ENCODE data around the gene ASCC1.
"Not testable (repeated sequence)": the region's sequence is repeated elsewhere in the genome, so short reads cannot be mapped to it uniquely, and the experiment has no call there.

GRCh38 chr10:72211832-72212231 lies 4.2 kb downstream of the ASCC1 start:
- not testable (repeated sequence) for TF ChIP-seq CTCF (IDR thresholded peaks at IDR 0.05; ENCODE audit: insufficient read depth, low read length, poor library complexity, severe bottlenecking); EZH2phosphoT487 (conservative IDR thresholded peaks at IDR 0.05; ENCODE audit: low read length)

Measured in SU-DHL-6 (cell line).